Peyer's patch (tissue), 4 donors: Measurements from ENCODE around the gene ING1.

Source experiments
- CTCF ChIP-seq, 6 experiments: fragments of 450-650 bp in 4 of 6; fragments of 200-600 bp in 2 of 6; sonication (generic) in 1 of 6; IDR thresholded peaks; one replicate each; pipeline ENCODE4 v1.5.1; 2017 to 2019; ENCODE audit warnings: antibody characterized with exemption in 6 of 6, mild to moderate bottlenecking in 3 of 6, moderate library complexity in 1 of 6
- POLR2A ChIP-seq, 2 donors: fragments of 450-650 bp; IDR thresholded peaks; one replicate each; pipeline ENCODE4 v1.5.1; 2017; ENCODE audit warnings: antibody characterized with exemption in 2 of 2, mild to moderate bottlenecking in 2 of 2, moderate library complexity in 2 of 2

DNA sequence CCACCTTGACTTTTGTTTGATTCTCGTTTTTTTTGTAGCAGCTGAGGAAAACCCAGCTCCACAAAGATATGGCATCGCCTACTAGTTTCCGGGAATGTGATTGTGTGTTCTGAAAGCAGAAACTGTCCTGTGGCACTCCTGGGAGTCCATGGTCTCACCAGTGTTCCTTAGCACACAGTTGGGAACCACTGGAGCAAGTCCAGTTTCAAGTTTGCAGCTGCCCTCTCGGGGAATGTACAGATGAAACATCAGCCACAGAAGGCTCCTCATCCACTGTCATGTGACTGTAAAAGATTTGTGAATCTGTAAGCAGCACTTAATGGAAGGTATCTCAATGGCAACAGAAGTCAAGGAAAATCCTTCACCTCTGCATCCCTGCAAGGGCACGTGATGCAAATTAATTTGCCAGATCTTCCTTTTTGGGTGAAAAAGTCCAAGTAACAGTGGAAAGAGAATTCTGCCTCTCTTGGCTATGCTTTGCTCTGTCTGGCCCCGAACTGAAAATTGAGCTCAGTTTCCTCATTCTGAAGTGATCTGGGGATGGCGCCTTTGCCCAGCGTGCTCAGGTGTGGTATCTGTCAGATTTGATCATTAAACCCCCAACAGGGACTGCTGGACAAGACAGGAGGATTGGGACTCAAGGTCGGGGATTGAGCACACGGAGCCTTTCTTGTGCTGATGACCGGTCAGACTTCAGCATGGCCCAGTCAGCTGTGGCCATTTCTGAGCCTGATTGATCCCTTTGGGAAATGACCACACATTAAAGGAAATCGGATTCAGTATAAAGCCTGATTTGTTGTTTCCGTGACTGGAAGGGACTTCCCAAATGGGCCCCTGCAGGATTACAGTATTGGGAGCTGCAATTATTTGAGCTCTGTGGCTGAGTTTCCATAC is 58.8 kb downstream of the ING1 start:
- TF ChIP-seq CTCF (IDR thresholded peaks at IDR 0.05) (no peak), POLR2A (IDR thresholded peaks at IDR 0.05) (no peak)
